ENCODE data around the gene WDR33.

The WDR33 gene

DNA sequence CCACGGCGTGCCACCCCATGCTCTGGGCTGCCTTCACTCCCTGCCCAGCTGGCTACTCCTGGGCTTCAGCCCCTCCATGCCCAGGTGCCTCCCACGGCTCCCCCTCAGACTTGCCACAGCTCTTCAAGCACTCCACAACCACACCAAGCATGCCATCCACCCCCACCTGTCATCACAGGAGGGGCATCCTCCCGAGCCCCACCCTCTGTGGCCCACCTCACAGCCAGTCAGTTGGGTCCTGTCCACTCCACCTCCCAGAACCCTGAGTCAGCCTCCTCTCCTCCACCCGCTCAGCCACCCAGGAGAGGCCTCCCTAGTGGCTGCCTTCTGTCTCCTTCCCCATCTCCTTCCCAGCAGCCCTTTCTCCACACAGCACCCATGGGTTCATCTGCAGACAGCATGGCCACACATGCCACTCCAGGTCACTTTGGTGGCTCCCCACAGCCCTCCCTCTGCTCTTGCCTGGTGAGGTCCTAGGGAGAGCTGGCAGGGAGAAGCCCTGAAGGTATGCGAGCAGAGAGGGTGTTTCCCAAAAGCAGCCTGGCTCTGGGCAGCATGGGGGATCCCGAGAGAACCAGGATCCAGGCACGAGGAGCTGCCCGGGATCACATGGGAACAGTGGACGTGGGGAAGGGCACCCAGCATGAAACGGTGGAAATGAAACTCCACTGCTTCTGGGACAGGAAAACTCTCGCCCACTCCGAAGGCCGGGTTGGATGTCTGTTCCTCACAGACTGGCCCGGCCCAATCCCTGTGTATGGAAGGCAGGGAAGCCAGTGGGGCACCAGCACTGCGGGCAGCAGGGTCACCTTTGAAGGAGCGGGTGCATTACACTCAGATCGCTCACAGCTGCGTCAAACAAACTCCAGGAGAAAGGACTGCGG lies 138.4 kb downstream of the WDR33 start:
- no peak for DNase-seq (ENCODE audit: low read depth in 3 of 3)

DNA sequence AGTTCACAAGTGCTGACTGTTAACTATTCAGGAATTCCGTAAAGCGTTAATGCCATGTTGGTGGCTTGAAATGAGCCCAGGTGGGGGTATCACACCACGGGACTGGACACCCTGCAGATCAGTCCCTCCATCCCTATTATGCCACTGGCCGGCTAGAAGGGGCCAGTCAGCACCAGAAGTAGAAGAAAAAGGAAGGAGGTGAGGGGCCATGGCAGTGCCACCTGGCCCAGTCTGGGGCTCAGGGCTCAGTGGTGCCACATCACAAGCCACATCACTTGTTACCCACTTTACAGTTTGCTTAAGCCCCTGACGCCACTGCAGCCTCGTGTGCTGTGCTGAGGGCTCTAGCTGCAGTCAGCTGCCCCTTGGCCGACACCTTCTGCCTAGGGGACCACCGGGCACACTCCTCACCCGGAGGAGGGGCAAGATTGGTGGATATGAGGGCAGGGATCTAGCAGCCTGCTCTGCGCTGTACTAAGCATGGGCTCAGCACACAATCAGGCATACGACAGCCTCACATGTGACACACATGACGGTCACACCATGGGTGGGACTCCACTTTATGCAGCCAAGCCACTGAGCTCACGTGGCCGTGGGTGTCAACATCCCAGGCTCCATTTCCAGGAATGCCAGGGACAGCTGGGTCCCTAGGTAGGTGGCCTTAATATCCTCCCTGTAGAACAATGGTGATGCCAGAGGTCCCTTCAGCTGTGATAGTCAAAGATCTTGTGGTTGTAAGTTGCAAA lies 139.2 kb downstream of the WDR33 start:
- no peak for DNase-seq (ENCODE audit: low read depth in 3 of 3)

DNA sequence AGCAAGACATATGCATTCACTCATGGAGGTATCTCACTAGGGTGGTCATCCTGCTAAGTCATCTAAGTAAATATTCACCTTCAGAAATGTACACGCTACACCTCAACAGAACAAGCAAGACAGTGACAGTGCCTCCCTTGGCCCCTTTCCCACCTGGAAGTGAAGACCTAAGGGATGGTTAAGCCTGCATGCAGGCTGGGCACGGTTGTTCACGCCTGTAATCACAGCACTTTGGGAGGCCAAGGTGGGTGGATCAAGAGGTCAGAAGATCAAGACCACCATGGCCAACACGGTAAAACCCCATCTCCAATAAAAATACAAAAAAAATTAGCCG lies 140.0 kb downstream of the WDR33 start:
- DNase-seq (ENCODE audit: low read depth in 3 of 3) = no peak

DNA sequence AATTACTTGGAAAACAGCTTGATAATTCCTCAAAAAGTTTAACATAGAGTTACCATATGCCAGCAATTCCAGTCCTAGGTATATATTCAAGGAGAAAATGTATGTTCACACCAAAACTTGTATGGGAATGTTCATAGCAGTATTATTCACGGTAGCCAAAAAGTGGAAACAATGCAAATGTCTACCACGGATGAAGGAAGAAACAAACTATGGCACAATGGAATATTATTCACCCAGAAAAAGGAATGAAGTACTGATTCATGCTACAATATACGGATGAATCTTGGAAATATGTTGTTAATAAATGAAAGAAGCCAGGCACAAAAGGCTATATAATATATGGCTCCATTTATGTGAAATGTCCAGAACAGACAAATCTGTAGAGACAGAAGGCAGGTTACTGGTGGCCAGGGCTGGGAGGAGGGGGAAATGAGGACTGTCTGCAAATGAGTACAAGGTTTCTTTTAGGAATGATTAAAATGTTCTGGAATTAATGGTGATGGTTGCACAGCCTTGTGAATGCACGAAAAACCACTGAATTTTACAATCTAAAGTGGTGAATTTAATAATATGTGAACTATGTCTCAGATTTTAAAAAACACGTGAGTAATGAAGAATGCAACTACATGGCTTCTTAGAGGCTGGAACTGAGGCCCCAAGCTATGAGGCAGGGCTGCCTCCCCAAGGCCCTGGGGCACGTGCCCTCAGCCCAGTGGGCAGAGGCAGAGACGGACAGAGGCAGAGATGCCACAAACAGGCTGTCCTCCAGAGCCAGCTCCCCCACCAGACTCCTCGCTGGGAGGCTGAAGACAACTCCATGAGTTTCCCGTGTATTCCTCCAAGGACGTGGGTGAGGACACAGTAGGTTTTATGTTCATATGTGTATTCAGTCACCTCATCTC lies 140.7 kb downstream of the WDR33 start:
- no peak for DNase-seq (ENCODE audit: low read depth in 3 of 3)

DNA sequence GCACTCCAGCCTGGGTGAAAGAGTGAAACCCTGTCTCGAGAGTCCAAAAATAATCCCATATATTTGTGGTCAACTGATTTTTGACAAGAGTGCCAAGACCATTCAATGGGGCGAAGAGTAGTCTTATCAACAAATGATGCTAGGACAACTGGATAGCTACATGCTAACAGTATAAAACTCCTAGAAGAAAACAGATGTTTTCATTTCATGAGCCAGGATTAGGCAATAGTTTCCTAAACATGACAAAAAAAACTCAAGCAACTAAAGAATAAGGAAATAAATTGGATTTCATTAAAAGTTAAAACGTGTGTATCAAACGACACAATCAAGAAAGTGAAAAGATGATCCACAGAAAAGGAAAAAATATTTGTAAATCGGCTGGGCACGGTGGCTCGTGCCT lies 141.9 kb downstream of the WDR33 start:
- no peak for DNase-seq (ENCODE audit: low read depth in 3 of 3)

DNA sequence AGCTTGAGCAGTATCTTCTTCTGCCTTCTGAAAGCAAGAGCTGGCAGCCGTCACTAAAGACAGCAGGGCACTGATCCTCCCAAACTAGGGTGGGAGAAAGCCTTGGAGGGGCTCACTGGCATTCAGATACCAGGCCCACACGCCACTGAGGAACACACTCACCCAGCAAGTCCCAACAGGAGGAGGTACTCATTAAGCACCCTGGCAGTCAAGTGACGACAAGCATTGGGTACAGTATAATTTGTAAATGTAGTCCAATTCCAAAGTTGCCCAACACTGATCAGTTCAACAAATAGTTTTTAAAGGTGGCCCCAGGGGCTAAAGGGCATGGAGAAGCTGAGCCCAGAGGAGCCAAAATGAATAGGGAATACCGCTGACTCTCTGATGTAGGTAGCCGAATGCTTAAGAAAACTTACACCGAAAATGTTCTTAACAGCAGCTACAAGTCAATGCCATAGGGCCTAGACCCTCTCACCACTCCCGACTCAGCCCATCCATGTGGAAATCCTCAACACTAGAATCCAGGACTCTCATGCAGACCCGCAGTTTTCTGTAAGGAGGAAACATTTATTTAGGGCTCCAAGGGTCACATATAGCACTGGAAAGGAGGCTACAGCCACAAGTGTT lies 145.6 kb downstream of the WDR33 start:
- DNase-seq (ENCODE audit: low read depth in 3 of 3) = no peak

DNA sequence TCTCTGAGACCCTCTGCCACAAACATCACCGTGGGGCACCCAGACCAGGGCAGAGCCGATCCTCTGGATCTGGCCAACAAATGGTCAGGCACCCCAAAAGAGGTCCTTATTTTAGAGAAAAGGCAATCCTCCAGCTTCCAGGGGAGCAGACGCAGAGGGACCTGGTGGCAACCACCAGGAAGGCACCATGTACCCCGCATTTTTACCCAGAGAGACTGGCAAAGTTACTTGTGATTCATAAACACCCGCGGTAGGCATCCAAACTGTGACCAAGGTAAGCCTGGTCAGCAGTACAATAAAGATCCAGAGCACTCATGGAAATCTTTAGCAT lies 146.1 kb downstream of the WDR33 start:
- DNase-seq (ENCODE audit: low read depth in 3 of 3) = no peak

DNA sequence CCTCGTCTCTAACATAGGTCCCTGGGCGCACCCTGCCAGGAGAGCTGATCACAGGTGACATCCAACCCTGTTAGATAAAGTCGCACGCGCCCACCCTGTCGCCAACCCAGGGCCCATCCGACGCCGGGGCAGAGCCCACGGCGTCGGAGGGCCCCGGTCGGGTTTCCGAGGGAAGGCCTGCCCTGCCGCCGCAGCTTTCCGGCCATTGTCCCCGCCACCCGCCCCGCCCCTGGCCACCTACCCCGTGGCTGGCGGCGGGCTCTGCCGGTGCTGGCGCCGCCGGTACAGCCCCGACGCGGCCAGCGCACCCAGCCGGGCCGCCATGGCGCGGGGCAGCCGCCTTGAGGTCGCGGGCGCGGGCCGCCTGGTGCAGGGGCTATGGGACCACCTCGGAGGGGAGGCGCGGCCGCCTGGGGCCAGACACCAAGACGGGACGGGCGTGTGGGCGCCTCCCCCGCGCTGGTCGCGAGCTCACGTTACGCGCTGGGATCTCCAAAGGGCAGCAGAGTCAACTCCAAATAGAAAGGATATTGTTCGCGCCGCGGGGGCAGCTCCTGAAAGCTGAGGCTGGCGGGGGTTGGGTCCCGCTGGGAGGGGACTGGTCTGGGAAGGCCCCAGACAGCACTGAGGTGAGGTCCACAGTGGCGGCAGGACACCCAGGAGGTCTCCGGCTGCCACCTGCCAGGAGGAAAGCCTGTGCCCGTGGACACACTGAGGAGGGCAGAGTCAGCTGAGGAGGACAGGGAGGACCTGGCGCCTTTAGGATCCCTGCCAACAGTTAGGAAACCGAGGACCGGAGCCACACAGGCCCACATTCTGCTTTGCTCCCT lies 146.7 kb downstream of the WDR33 start:
- DNase-seq (ENCODE audit: low read depth in 3 of 3) = no peak

DNA sequence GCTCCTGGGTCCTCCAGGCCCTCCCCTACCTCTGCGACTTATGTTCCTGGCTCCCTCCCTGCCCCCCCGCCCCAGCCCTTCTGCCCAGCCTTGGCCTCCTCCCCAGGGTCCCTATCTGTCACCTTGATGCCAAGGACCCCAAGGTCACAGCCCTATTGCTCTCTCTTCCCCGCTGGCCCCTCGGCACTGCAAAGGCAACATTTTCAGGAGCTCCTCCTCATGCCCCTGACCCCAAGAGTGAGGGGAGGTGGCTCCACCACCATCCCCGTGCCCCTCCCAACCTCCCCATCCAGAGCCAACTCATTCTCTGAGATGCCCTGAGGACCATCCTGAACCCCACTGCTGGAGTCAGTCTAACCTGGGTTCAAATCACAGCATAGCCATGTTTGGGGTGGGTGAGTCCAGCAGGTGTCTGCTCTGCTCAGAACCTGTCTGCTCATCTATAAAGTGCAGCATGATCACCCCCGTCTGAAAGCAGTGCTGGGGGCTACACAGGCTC lies 147.4 kb downstream of the WDR33 start:
- DNase-seq (ENCODE audit: low read depth in 3 of 3) = no peak

DNA sequence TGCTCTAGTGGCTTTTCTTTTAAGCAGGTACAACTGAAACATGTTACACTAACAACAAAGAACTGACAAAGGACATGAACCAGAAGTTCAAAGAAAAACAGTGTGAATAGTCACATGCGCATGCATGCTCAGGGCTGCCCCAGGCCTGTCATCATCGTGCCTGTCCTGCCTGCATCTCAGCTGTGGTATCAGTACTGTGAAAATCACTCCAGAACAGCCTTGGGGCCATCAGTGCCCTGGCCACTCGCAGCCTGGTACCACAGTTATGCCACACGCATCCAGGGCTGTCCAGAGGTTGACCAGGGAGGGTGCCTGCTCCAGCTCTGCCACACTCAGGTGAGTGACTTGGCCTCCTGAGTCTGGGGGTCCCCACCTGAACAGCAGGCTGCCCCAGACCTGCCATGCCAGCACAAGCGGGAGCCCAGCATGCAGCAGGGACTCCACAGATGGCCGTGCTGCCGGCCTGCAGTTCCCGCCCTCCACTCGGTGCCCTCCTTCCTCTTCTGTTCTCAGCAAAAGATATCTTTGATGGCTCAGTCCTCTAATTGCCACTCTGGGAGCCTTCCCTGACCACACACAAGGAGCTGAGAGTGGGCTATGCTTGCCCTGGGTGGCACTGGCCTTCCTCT lies 147.9 kb downstream of the WDR33 start:
- DNase-seq (ENCODE audit: low read depth in 3 of 3) = no peak

DNA sequence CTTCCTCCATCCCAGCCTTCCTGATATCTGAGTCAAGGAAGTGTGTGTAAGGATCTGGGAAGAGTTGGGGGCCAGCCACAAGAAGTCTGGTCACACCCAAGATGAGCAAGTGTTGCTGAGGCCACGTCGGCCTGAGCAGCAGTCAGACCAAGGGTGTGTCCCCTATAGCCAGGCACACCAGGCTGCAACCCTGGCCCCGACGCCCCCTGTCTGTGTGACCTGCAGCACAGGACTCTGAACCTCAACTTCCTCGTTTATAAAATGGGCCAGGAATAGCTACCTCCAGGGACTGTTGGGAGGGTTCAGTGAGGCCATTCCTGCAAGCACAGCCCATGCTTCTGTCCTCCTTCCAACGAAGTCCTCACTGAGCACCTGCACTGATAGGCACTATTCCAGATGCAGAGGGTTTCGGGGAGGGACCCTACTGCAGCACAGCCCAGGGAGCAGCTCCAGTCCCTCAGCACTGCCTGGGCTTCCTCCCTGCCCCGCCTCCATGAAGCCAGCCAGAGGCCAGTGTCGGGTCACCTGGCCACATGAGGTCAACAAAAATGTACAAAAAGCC lies 148.9 kb downstream of the WDR33 start:
- DNase-seq (ENCODE audit: low read depth in 3 of 3) = no peak

DNA sequence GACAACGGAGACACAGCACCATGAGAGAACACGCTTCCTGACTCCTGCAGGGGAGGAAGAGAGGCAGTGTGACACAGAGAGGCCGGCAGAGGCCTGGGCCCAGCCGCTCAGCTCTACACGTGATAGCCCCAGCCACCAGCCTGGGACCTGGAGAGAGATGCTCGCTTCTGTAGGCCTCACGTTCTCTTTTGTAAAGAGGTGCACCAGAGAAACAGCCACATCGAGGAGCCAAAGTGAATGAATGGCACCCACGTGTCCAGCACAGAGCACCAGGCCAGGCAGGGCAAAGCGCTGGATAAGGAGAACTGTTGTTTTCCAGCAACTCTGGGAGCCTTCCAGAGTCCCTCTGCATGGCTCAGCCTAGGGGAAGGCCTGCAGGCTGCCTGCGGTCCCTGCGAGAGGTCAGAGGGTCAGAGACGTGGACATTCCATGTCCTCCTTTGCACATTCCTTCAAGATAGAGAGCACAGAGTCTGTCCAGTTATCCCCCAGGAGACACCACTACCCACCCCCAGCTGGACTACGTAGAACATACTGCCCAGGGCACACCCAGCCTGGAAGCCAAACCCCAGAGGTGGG lies 149.8 kb downstream of the WDR33 start:
- no peak for DNase-seq (ENCODE audit: low read depth in 3 of 3)

DNA sequence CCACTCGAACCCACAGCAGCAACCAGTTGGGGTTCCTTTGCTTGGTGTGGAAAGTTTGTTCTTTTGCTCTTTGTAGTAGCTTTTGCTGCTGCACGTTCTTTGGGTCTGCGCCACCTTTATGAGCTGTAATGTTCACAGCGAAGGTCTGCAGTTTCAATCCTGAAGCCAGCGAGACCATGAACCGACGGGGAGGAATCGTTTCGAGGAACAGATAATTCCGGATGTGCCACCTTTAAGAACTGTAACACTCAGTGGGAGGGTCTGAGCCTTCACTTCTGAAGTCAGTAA lies 150.7 kb downstream of the WDR33 start:
- DNase-seq (ENCODE audit: low read depth in 3 of 3) = no peak

DNA sequence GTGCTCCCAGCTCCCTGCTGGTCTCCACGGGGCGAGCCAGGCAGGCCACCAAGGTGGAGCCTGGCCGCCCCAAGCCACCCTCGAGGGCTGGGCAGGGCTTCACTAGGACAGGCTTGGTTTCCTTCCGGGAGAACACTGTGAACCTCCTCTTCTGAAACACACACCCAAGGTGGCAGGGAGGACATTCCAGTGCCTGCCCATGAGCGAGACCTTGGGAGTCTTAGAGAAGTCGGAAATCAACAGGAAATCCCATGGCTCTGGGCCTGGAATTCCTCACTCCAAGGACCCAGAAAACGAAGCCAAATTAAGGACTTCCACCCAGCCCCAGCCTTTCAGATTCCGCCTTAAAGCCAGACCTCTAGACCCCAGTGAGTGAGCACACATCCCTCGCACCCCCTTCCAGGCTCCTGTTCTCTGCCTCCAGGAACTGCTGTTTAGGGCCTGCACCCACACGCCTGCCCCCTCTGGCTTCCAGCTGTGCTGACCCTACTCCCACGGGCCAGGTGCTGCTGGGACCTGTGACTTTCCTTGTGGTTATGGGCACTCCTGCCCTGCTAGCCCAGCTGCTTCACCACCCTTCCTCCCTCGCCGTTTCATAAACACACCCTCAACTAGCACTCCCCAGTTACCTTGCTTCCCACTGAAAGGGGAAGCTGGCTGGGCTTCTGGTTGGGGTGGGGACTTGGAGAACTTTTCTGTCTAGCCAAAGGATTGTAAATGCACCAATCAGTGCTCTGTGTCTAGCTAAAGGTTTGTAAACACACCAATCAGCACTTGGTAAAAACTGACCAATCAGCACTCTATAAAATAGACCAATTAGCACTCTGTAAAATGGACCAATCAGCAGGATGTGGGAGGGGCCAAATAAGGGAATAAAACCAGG lies 151.3 kb downstream of the WDR33 start:
- DNase-seq (ENCODE audit: low read depth in 3 of 3) = no peak

DNA sequence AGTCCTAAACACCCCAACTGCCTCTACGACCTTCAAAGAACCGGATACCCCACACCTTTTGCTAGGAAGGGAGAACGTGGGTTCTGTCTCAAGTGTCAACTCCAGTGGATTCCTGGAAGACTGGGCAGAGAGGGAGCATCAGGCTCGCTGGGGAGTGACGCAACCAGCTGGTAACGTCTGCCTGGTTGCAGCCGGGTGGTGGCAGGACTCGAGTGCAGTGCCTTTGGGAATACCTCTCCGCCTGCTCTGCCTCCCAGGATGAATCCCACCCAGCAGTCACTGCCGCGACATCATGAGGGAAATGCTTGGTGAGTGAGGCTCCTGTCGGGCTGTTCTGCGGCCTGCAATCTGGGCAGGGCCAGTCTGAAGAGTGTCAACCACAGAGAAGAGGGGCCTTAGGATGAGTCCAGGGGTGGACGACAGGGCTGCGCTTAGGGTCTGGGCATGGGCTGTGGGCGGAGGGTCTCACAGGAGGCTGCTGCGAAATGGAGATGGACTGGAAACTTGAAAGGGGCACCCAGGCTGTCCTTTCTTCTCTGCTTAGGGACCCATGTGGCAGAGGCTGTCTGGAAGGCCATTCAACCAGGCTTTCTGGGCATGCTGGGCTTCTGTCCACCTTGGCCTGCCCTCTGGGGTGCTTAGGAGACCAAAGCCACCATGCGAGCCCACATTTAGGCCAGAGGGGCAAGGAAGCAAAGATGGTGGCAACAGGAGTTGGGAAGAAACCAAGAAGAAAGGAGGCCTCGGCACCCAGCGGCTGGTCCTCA lies 152.1 kb downstream of the WDR33 start:
- no peak for DNase-seq (ENCODE audit: low read depth in 3 of 3)

DNA sequence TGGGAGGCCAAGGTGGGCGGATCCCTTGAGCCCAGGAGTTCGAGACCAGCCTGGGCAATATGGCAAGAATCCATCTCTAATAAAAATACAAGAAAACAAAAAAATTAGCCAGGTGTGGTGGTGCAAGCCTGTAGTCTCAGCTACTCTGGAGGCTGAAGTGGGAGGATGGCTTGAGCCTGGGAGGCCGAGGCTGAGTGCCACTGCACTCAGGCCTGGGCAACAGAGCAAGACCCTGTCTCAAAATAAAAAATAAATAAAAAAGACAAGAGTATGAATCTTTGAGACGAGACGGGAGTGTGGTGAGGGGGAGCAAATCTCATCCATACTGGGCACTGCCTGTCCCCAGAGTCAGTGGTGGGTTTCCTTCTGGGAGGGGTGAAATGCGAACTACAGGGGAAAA lies 152.8 kb downstream of the WDR33 start:
- DNase-seq (ENCODE audit: low read depth in 3 of 3) = no peak

DNA sequence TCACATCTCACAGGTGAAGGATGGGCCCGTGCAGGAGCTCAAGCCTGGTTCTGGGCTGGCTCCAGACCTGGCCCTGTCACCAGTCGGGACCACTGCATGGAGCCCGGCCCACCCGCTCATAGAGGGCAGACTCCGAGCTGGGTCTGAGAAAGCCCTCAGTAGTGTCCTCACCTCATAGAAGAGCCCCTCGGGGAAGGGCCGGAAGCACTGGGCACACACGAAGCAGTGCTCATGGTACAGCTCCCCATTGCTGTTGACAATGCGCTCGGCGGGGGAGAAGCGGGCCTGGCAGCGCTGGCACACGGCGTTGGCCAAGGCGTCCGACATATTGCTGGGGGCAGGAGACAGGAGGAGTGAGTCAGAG lies 153.8 kb downstream of the WDR33 start:
- no peak for DNase-seq (ENCODE audit: low read depth in 3 of 3)

DNA sequence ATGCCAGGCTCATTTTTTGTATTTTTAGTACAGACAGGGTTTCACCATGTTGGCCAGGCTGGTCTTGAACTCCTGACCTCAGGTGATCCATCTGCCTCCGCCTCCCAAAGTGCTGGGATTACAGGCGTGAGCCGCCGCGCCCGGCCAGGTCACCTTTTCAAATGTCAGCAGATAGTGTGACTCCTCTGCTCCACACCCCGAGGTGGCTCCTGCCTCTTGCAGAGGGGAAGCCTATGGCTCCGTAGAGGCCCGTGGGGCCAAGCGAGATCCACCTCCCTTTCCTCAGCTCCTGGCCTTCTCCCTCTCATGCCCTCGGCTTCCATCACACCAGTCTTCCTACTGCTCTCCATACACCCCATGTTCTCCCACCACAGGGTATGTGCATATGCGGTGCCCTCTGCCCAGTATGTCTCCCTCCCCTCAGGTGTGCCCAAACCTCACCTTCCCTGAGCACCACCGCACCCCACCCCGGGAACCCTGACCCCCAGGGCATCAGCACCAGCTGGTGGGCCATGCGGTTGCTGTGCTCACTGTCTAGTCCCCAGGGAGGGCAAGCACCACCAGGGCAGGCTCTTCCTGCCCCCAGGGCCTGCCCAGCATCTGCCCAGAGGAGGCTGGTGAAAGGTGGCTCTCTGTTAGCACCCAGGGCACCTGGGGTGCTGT lies 154.3 kb downstream of the WDR33 start:
- DNase-seq (ENCODE audit: low read depth in 3 of 3) = no peak
